HEK293 (cell line): ENCODE measurements around the gene PRLR.

Experiments
- CTCF ChIA-PET: fragments of 350-600 bp; formaldehyde crosslinking; extraction: SDS; loops from one replicate; lab custom pipeline; 2021; ENCODE audit warnings: antibody characterized with exemption; lab: Yijun Ruan, JAX
- POLR2A ChIA-PET: fragments of 300-600 bp; formaldehyde crosslinking; extraction: SDS; loops from one replicate; lab custom pipeline; 2020; ENCODE audit warnings: antibody characterized with exemption, inconsistent platforms; lab: Yijun Ruan, JAX
- H3K27ac ChIP-seq: fragments of 200-500 bp; sonication (Bioruptor generic); 2 replicates; pipeline ENCODE4 v1.5.1; 2014; ENCODE audit warnings: low read depth, low read length, control low read depth, inconsistent platforms; ENCODE audit errors: extremely low read depth
- H3K36me3 ChIP-seq, 2 experiments: fragments of 200-500 bp in 1 of 2; sonication (Bioruptor generic) in 1 of 2; 1 replicate in 1 of 2; 2 replicates in 1 of 2; pipeline ENCODE4 v1.5.1; 2014 to 2017; ENCODE audit warnings: inconsistent platforms in 2 of 2, low read length in 2 of 2; ENCODE audit not compliant: control insufficient read depth in 2 of 2, insufficient read depth in 1 of 2
- H3K4me1 ChIP-seq: fragments of 200-500 bp; sonication (Bioruptor generic); 2 replicates; pipeline ENCODE4 v1.5.1; 2014; ENCODE audit warnings: mild to moderate bottlenecking, low read length, inconsistent platforms; ENCODE audit not compliant: control insufficient read depth, insufficient read depth
- H3K4me3 ChIP-seq: 2 replicates; pipeline ENCODE4 v1.5.1; 2011; ENCODE audit warnings: low read depth, mild to moderate bottlenecking, control low read depth, low read length, moderate library complexity
- H3K9me3 ChIP-seq: fragments of 200-500 bp; sonication (Bioruptor generic); 2 replicates; pipeline ENCODE4 v1.5.1; 2014; ENCODE audit warnings: low read depth, low read length, inconsistent platforms; ENCODE audit not compliant: control insufficient read depth, insufficient read depth
- ATF2 ChIP-seq: fragments of 450-650 bp; formaldehyde crosslinking; IDR thresholded peaks from 2 replicates; pipeline ENCODE4 v1.5.1; 2016; ENCODE audit warnings: missing biosample characterization, missing genetic modification characterization, low read depth
- GLIS1 ChIP-seq: fragments of 450-650 bp; formaldehyde crosslinking; IDR thresholded peaks from 2 replicates; pipeline ENCODE4 v1.5.1; 2016; ENCODE audit warnings: missing biosample characterization, missing genetic modification characterization
- GLIS2 ChIP-seq: fragments of 450-650 bp; formaldehyde crosslinking; IDR thresholded peaks from 2 replicates; pipeline ENCODE4 v1.5.1; 2016; ENCODE audit warnings: missing biosample characterization, missing genetic modification characterization
- INSM2 ChIP-seq: fragments of 450-650 bp; formaldehyde crosslinking; IDR thresholded peaks from 2 replicates; pipeline ENCODE4 v1.5.1; 2016; ENCODE audit warnings: missing biosample characterization, missing genetic modification characterization
- KLF7 ChIP-seq: fragments of 450-650 bp; formaldehyde crosslinking; IDR thresholded peaks from 2 replicates; pipeline ENCODE4 v1.5.1; 2016; ENCODE audit warnings: missing biosample characterization, missing genetic modification characterization, borderline replicate concordance
- MZF1 ChIP-seq: fragments of 450-650 bp; formaldehyde crosslinking; IDR thresholded peaks from 2 replicates; pipeline ENCODE4 v1.5.1; 2017; ENCODE audit warnings: missing biosample characterization, missing genetic modification characterization, borderline replicate concordance
- SETDB1 ChIP-seq: IDR thresholded peaks from one replicate; pipeline ENCODE4 v1.6.1; 2017; ENCODE audit warnings: mild to moderate bottlenecking, low read length, moderate library complexity, mixed read lengths; ENCODE audit not compliant: insufficient read length
- ZFP3 ChIP-seq: fragments of 450-650 bp; formaldehyde crosslinking; IDR thresholded peaks from 2 replicates; pipeline ENCODE4 v1.5.1; 2016; ENCODE audit warnings: low read depth, missing biosample characterization, missing genetic modification characterization
- ZNF146 ChIP-seq: fragments of 450-650 bp; formaldehyde crosslinking; IDR thresholded peaks from 2 replicates; pipeline ENCODE4 v1.5.1; 2016; ENCODE audit warnings: missing biosample characterization, missing genetic modification characterization
- ZNF16 ChIP-seq: fragments of 450-650 bp; formaldehyde crosslinking; IDR thresholded peaks from 2 replicates; pipeline ENCODE4 v1.5.1; 2016; ENCODE audit warnings: low read depth, missing biosample characterization, missing genetic modification characterization
- ZNF18 ChIP-seq: fragments of 450-650 bp; formaldehyde crosslinking; IDR thresholded peaks from 2 replicates; pipeline ENCODE4 v1.5.1; 2016; ENCODE audit warnings: missing biosample characterization, missing genetic modification characterization
- ZNF266 ChIP-seq: fragments of 450-650 bp; formaldehyde crosslinking; IDR thresholded peaks from 2 replicates; pipeline ENCODE4 v1.5.1; 2016; ENCODE audit warnings: missing biosample characterization, missing genetic modification characterization, low read depth
- ZNF292 ChIP-seq: fragments of 450-650 bp; formaldehyde crosslinking; IDR thresholded peaks from 2 replicates; pipeline ENCODE4 v1.5.1; 2016; ENCODE audit warnings: low read depth, missing biosample characterization, missing genetic modification characterization, borderline replicate concordance
- ZNF302 ChIP-seq: fragments of 450-650 bp; formaldehyde crosslinking; IDR thresholded peaks from 2 replicates; pipeline ENCODE4 v1.5.1; 2016; ENCODE audit warnings: missing biosample characterization, missing genetic modification characterization, low read depth
- ZNF366 ChIP-seq: fragments of 450-650 bp; formaldehyde crosslinking; conservative IDR thresholded peaks from 2 replicates; pipeline ENCODE4 v1.5.1; 2016; ENCODE audit warnings: missing biosample characterization, missing genetic modification characterization
- ZNF391 ChIP-seq: fragments of 450-650 bp; formaldehyde crosslinking; IDR thresholded peaks from 2 replicates; pipeline ENCODE4 v1.5.1; 2016; ENCODE audit warnings: low read depth, missing biosample characterization, missing genetic modification characterization, borderline replicate concordance
- ZNF394 ChIP-seq: fragments of 450-650 bp; formaldehyde crosslinking; IDR thresholded peaks from 2 replicates; pipeline ENCODE4 v1.5.1; 2016; ENCODE audit warnings: missing biosample characterization, missing genetic modification characterization, mild to moderate bottlenecking, moderate library complexity, borderline replicate concordance
- ZNF404 ChIP-seq: fragments of 450-650 bp; formaldehyde crosslinking; IDR thresholded peaks from 2 replicates; pipeline ENCODE4 v1.5.1; 2017; ENCODE audit warnings: missing biosample characterization, missing genetic modification characterization
- ZNF521 ChIP-seq: fragments of 450-650 bp; formaldehyde crosslinking; IDR thresholded peaks from 2 replicates; pipeline ENCODE4 v1.5.1; 2017; ENCODE audit warnings: missing biosample characterization, mild to moderate bottlenecking, missing genetic modification characterization
- ZNF529 ChIP-seq: fragments of 450-650 bp; formaldehyde crosslinking; IDR thresholded peaks from 2 replicates; pipeline ENCODE4 v1.5.1; 2017; ENCODE audit warnings: missing genetic modification characterization, missing biosample characterization; ENCODE audit not compliant: insufficient replicate concordance
- ZNF624 ChIP-seq: fragments of 450-650 bp; formaldehyde crosslinking; IDR thresholded peaks from 2 replicates; pipeline ENCODE4 v1.5.1; 2017; ENCODE audit warnings: missing biosample characterization, missing genetic modification characterization
- ZNF626 ChIP-seq: fragments of 450-650 bp; sonication (Bioruptor Pico); formaldehyde crosslinking; IDR thresholded peaks from 2 replicates; pipeline ENCODE4 v1.5.1; 2018; ENCODE audit warnings: missing biosample characterization, missing genetic modification characterization, inconsistent platforms
- ZNF654 ChIP-seq: fragments of 450-650 bp; formaldehyde crosslinking; IDR thresholded peaks from 2 replicates; pipeline ENCODE4 v1.5.1; 2016; ENCODE audit warnings: low read depth, missing biosample characterization, missing genetic modification characterization
- ZNF791 ChIP-seq: fragments of 450-650 bp; formaldehyde crosslinking; IDR thresholded peaks from 2 replicates; pipeline ENCODE4 v1.5.1; 2016; ENCODE audit warnings: missing biosample characterization, missing genetic modification characterization
- ZNF792 ChIP-seq: fragments of 450-650 bp; formaldehyde crosslinking; IDR thresholded peaks from 2 replicates; pipeline ENCODE4 v1.5.1; 2016; ENCODE audit warnings: missing biosample characterization, missing genetic modification characterization
- ZSCAN4 ChIP-seq: fragments of 450-650 bp; formaldehyde crosslinking; IDR thresholded peaks from 2 replicates; pipeline ENCODE4 v1.5.1; 2017; ENCODE audit warnings: missing biosample characterization, missing genetic modification characterization

Gene PRLR

GRCh38 chr5:35158204-35158603, 72.1 kb downstream of the PRLR start:
- no peak overlapping the region for H3K4me3 ChIP-seq
- H3K4me1 ChIP-seq, result no peaks in the 10 kb centered on the region
- CTCF ChIA-PET, result interaction anchor here (1.6 kb wide), 1 partner anchor 45 kb away, joined by 4 read pairs; no protein-coding TSS in a partner anchor
- TF ChIP-seq ZFP3 (tag by site-specific recombination), result no peak
- TF ChIP-seq ZNF146 (tag by site-specific recombination), result no peak
- no peak for TF ChIP-seq ZNF16 (tag by site-specific recombination)
- no peak for TF ChIP-seq GLIS1 (tag by site-specific recombination)
- no peak for TF ChIP-seq ZNF521 (tag by site-specific recombination)
- TF ChIP-seq ZNF266 (tag by site-specific recombination), result no peak
- no peak for TF ChIP-seq ZNF18 (tag by site-specific recombination)
- no peak for TF ChIP-seq MZF1 (tag by site-specific recombination)
- no peak for TF ChIP-seq SETDB1
- no peak for TF ChIP-seq GLIS2
- TF ChIP-seq ZNF391 (tag by site-specific recombination), result no peak
- TF ChIP-seq ZNF654 (tag by site-specific recombination), result no peak
- TF ChIP-seq ZNF292, result no peak
- no peak for TF ChIP-seq ZNF529 (tag by site-specific recombination)
- H3K9me3 ChIP-seq, result no peaks in the 10 kb centered on the region
- POLR2A ChIA-PET, result no interaction called here
- no peak overlapping the region for H3K27ac ChIP-seq
- no peaks in the 10 kb centered on the region for H3K36me3 ChIP-seq

GRCh38 chr5:35153375-35153932, 76.8 kb downstream of the PRLR start:
- Histone ChIP-seq H3K9me3 (no peaks in the 10 kb centered on the region), H3K36me3 (no peaks in the 10 kb centered on the region), H3K27ac (no peak overlapping the region), H3K4me1 (no peaks in the 10 kb centered on the region), H3K4me3 (no peak overlapping the region)
- CTCF ChIA-PET, result no interaction called here
- TF ChIP-seq ZSCAN4 (tag by site-specific recombination) (peak; percentile 47; the same call in 1 of the 2 replicates), ATF2 (tag by site-specific recombination) (no peak)
- POLR2A ChIA-PET, result no interaction called here

- Histone ChIP-seq H3K27ac (no peak overlapping the region), H3K4me1 (no peaks in the 10 kb centered on the region), H3K9me3 (no peaks in the 10 kb centered on the region), H3K4me3 (no peak overlapping the region), H3K36me3 (no peaks in the 10 kb centered on the region)
- CTCF ChIA-PET, result interaction anchor here (0.6 kb wide), 1 partner anchor 771 kb away, joined by 3 read pairs; no protein-coding TSS in a partner anchor
- POLR2A ChIA-PET, result no interaction called here
- TF ChIP-seq ZNF394 (tag by site-specific recombination) (no peak), ZNF302 (no peak), ZNF404 (no peak), ZNF792 (tag by site-specific recombination) (no peak), ZNF366 (tag by site-specific recombination) (no peak), KLF7 (no peak), ZNF791 (tag by site-specific recombination) (no peak), ZNF624 (tag by site-specific recombination) (no peak), ZNF626 (tag by site-specific recombination) (no peak), INSM2 (tag by site-specific recombination) (no peak)
Observed at GRCh38 chr5:35152733-35153132, 77.6 kb downstream of the PRLR start.
